GM18907 (cell line): ENCODE measurements around the gene PRSS22.

ENCODE experiments used
- ATAC-seq: cut with Tn5 transposase; IDR thresholded peaks from one replicate; pipeline ENCODE4 v1.9.1; 2021; ENCODE audit warnings: mild to moderate bottlenecking, moderate library complexity; ENCODE audit not compliant: unreplicated experiment

PRSS22 gene

DNA sequence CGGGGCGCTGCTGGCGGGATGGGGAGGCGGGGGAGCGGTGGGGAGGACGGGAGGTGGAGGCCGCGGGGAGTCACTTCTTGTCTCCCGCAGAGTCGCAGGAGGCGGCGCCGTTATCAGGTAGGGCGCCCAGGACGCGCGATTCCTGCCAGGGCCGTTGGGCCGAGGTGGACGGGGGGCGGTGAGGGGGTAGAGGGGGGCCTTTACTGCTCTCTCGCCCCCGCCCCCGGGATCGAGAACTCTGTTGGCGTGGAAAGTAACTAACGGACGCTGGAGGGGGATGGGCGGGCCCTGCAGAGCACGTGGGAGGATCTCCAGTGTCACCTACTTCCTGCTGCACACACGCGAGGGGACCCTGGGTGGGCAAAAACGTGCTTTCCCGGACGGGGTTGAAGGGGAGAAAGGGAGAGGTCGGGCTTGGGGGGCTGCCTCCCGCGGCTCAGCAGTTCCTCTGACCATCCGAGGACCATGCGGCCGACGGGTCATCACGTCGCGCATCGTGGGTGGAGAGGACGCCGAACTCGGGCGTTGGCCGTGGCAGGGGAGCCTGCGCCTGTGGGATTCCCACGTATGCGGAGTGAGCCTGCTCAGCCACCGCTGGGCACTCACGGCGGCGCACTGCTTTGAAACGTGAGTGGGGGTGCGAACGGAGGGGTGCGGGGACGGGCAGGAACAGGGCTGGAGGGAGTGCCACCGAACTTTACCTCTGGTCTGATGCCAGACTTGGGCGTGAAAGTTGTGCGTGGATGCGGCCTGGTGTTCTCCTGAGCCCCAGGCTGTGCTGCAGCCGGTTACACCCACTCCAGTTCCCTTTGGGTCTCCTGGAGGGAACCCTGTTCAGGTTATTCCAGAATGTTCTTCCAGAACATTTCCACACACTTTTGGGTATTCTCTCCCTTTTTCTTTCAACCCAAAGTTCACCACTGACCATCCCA is 40.4 kb downstream of the PRSS22 start:
- ATAC-seq: no peak

GRCh38 chr16:2816751-2817339 is 41.1 kb downstream of the PRSS22 start, which contains the start of gene PRSS21:
Gene PRSS21 (plus strand): TSS chr16:2817237. CDS start chr16:2817269, 32 bp downstream.
- ATAC-seq: no peak

- ATAC-seq: no peak
Measured at GRCh38 chr16:2815299-2815771, 42.6 kb downstream of the PRSS22 start.

DNA sequence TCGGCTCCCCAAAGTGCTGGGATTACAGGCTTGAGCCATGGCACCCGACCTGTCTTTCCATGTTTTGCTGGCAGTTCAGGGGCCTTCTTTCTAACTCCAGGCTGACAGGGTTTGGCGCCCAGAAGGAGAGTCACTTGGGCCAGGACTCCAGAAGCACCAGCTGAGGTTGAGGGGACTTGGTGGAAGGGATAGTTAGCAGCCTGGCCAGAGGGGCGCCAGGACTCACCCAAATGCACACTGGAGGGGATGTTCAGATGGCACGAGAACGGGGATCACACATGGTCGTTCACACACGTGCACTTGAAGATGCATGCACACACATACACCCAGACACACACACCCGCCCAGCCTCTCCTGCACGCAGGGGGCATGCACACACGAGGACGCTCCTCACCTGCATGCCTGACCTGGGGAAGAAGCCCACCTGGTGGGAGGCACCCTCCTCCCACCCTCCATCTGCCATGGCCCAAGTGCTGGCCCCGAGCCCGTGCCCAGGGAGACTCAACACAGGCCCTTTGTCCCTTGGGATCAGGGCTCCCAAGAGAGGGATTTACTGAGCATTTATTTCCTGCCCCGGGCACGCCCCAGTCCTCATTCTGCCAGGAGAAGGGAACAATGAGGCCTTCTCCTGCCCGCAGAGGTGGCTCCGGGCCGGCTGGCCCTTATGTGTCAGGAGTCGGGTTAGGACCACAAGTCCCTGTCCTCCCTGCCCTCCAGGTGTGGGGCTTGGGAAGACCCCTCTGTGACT is 43.2 kb downstream of the PRSS22 start:
- ATAC-seq: no peak

GRCh38 chr16:2813771-2814221 is 44.2 kb downstream of the PRSS22 start:
- ATAC-seq: no peak

DNA sequence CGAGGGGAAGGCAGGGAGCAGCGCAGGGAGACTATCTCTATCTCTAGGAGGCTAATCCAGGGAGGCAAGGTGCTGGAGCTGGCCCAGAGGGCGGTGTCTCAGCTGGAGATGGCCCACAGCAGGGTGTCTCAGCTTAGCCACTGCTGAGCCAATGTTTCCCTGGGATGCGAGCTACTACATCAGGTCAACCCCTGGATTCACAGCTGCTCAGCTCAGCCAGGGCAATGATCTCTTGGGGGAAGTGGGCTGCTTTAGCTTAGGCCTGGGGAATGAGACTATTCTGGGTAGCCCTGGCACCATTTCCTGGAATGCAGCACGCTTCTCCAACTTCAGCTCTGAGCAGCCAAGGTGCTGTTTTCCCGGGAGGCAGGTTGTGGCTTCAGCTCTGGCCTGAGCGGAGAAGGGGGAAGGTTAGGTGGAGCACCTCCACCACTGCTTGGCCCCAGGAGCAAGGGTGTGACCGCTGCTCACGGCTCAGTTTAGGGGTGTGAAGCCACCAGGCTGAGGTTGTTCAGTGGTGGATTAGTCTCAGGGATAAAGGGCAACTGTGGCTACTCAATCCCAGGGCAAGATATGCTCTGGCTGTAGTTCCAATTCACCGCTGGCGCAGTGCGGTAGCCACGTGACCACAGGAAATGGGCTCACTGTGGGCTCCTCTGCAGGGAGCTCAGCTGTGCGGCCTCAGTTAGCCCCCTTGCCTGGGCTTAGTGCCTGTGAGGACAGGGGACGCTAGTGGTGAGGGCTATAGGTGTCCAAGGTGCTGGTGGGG is 46.1 kb downstream of the PRSS22 start:
- no peak for ATAC-seq

DNA sequence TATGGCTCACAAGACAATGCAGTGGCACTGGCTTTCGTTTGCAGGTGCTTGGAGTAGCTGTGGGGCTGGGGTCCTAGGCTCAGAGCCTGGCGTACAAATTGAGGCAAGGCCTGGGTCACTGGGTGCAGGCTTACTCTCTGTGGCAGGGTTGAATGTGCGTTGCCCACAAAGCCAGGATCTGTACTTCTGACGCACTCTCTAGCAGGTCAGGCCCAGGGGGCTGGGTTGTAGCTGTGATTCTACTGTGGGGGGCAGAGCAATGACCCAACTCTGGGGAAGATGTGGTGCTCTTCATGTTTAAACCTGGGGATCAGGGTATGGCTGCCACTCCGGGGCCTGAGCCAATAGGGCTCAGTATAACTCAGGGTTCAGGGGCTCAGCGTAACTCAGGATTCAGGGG is 47.3 kb downstream of the PRSS22 start:
- no peak for ATAC-seq

DNA sequence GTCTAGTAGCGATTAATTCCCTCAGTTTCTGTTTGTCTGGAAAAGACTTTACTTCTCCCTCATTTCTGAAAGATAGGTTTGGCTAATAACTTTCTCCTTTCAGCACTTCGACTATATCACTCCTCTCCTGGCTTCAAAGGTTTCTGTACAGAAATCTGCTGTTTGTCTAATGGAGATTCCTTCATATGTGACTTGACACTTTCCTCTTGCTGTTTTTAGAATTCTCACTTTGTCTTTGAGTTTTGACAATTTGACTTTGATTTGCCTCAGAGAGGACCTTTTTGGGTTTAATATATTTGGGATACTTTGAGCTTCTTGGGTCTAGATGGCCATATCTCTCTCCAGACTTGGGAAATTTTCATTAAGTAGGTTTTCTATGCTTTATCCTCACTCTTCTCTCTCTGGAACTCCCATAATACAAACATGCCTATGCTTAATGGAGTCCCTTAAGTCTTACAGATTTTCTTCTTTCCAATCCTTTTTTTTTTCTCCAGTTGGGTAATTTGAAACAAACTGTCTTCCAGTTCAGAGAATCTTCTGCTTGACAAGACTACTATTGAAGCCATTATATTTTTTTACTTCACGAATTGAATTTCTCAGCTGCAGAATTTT is 48.7 kb downstream of the PRSS22 start:
- no peak for ATAC-seq

DNA sequence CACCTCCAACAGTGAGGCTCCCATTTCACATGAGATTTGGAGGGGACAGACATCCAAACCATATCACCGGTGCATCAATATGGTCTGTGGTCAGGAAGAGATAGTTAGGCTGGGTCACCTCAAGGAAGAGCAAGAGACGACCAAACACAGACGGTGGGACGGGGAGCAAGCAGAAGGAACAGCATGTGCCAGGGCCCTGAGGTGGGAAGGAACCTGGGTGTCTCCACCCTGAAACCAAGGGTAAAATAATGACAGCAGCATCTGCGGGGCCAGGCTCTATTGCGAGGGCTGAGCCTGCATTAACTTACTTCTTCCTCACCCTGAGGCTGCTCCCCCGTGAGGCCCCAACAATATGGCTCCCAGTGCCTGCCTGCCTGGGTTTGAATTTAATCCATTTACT is 49.8 kb downstream of the PRSS22 start:
- no peak for ATAC-seq

DNA sequence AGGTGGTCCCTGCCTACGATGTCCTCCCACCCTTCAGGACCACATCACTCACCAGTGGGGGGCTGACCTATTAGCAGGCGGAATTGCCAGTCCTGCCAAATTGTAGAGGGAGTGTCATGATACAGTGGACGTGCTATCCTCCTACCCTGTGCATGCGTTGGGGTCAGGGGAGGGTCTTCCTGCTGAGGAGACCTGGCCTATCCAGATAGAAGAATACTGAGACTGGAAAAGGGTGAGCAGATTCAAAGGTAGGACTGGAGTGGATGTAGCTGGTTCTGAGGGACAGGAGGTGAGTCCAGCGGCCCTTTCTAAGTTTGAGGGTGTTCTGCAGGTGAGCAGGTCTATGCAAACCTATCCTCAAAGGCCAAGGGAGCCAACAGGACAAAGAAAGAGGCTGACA is 51.7 kb downstream of the PRSS22 start:
- ATAC-seq: no peak

DNA sequence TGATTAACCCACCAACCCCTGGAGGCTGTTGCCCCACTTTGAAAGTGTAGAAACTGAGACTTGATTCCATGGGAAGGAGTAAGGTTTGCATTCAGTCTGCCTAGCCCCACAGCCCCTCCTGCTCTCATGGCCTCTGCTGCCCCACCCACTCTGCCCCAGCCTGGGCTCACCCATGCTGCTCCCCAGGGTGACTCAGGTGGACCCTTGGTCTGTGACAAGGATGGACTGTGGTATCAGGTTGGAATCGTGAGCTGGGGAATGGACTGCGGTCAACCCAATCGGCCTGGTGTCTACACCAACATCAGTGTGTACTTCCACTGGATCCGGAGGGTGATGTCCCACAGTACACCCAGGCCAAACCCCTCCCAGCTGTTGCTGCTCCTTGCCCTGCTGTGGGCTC is 53.2 kb downstream of the PRSS22 start:
- ATAC-seq: no peak

- no peak for ATAC-seq
Measured at GRCh38 chr16:2803545-2804195, 54.3 kb downstream of the PRSS22 start.
